Heart left ventricle (tissue), 16 donors: ENCODE results near the gene FOCAD. TPM values are rescaled to one million over a fixed set of nuclear protein-coding genes. Genes with fewer than 3 reads are reported as not detected.
"Not testable (repeated sequence)": the region's sequence is repeated elsewhere in the genome, so short reads cannot be mapped to it uniquely, and the experiment has no call there.

ENCODE experiments used
- ATAC-seq, 4 donors: fragments of 200-7000 bp; cut with Tn5 transposase; one replicate each; pipeline ENCODE4 v1.9.1; 2020 to 2022; ENCODE audit warnings: moderate library complexity in 4 of 4, mild to moderate bottlenecking in 3 of 4, moderate number of reproducible peaks in 1 of 4
- DNase-seq, 5 donors: peaks; one replicate each; pipeline ENCODE4 v3.0.0-alpha.2; 2020
- H3K27ac ChIP-seq, 12 donors: fragments of 200-600 bp; sonication (generic) in 4 of 12; one replicate each; pipeline versions ENCODE4 v1.5.0 to v1.8.0; 2016 to 2022; ENCODE audit warnings: mild to moderate bottlenecking in 2 of 12
- H3K27me3 ChIP-seq, 9 donors: fragments of 200-600 bp; sonication (generic) in 2 of 9; one replicate each; pipeline versions ENCODE4 v1.5.1 to v1.8.0; 2016 to 2022; ENCODE audit warnings: mild to moderate bottlenecking in 3 of 9
- H3K36me3 ChIP-seq, 9 donors: fragments of 200-600 bp; sonication (generic) in 2 of 9; one replicate each; pipeline versions ENCODE4 v1.5.0 to v1.8.0; 2018 to 2022; ENCODE audit warnings: mild to moderate bottlenecking in 2 of 9
- H3K4me1 ChIP-seq, 12 donors: fragments of 200-600 bp; sonication (generic) in 4 of 12; one replicate each; pipeline versions ENCODE4 v1.5.0 to v1.8.0; 2016 to 2022; ENCODE audit warnings: mild to moderate bottlenecking in 3 of 12
- H3K4me3 ChIP-seq, 12 donors: fragments of 200-600 bp; sonication (generic) in 4 of 12; one replicate each; pipeline versions ENCODE4 v1.5.0 to v1.8.0; 2017 to 2022; ENCODE audit warnings: mild to moderate bottlenecking in 9 of 12, moderate library complexity in 4 of 12
- H3K9me3 ChIP-seq, 12 donors: fragments of 200-600 bp; sonication (generic) in 4 of 12; one replicate each; pipeline versions ENCODE4 v1.5.0 to v1.8.0; 2016 to 2022; ENCODE audit warnings: mild to moderate bottlenecking in 1 of 12
- CTCF ChIP-seq, 12 donors: fragments of 200-600 bp; sonication (generic) in 4 of 12; IDR thresholded peaks; one replicate each; pipeline versions ENCODE4 v1.5.0 to v1.8.0; 2018 to 2022; ENCODE audit warnings: antibody characterized with exemption in 12 of 12, mild to moderate bottlenecking in 5 of 12
- POLR2A ChIP-seq, 2 donors: fragments of 450-650 bp; IDR thresholded peaks; one replicate each; pipeline ENCODE4 v1.6.1; 2017; ENCODE audit warnings: antibody characterized with exemption in 2 of 2, mild to moderate bottlenecking in 2 of 2, moderate library complexity in 2 of 2
- WGBS, 4 donors: extraction: QIAGEN DNeasy Blood & Tissue Kit in 2 of 4; methylation state at CpG; one replicate each; pipeline versions ENCODE4 v1.1.5 to v1.1.7; 2013 to 2018; 5-methylcytosine and 5-hydroxymethylcytosine counted together
- intact Hi-C, 10 donors: fragments of 100-400 bp; cut with DNase I; formaldehyde crosslinking; loops; one replicate each; pipeline versions ENCODE4 v1.11.1 to v1.14.2; 2022
- polyA plus RNA-seq, 2 donors: library from polyadenylated mRNA; stranded (reverse); fragments of 200-250 nt; gene quantifications; one replicate each; pipeline ENCODE4 v1.2.3, GENCODE V29; 2013
- total RNA-seq, 9 donors: library from RNA; depleted of rRNA in 2 of 9; stranded (reverse); fragments of >200 nt in 2 of 9; fragmentation: NEBNext Ultra II Directional in 3 of 9; extraction: Animal tissue kit (Norgen Biotek cat#: 25700) in 3 of 9; gene quantifications; one replicate each; pipeline versions ENCODE4 v1.1.0 to v1.2.4, GENCODE V29; 2016 to 2023
- donor health status: ischemic (EF 13 %, LVEDD 7.1; RV severe dilation, severe dysfunction).
- donor health status: healthy with polysubstance abuse.
- donor health status: DM: no; HTN: yes; CAD: no.
- donor health status: DM: no; HTN: no; CAD: no.
- donor health status: ischemic (EF 25% LVEDD 6.9; RV normal size, moderate dysfunction).
- donor health status: ischemic (EF 25% LVEDD 5.7; RV mildly dilated, moderate dysfunction).
- donor health status: healthy.
- donor health status: DM: yes; HTN: yes; CAD: no.
- donor health status: ischemic (EF 35%, LVEDD 5.7; RV mildly dilated, moderate dysfunction).
- donor health status: nonischemic (EF 11% LVEDD 7.7; RV severe dilation, severe dysfunction).
- donor health status: DM: yes; HTN: yes; CAD: no.
- donor health status: PGD.
- donor health status: ischemic (EF 29% LVEDD 5.4; RV normal size, mild dysfunction).
- donor health status: nonischemic (EF 23%, LVEDD 6.1; RV moderate dilation, normal function).

The FOCAD gene
- total and polyA plus RNA-seq, 11 donors = 8.6 to 39.5 (median 28.3) TPM

- WGBS, 4 donors = 96 to 100% (median 98%) methylated on average over 1 of the region's 1 CpG
- intact Hi-C loops = loop anchor here in 2 of 10 donors (10.0 kb wide), 2 partner anchors 92 to 132 kb away; no protein-coding TSS in a partner anchor
- Histone ChIP-seq H3K27ac (no peak overlapping the region), H3K4me1 (no peaks in the 10 kb centered on the region), H3K27me3 (no peaks in the 10 kb centered on the region), H3K9me3 (peaks cover 0 to 10% (median 0%) of the 10 kb centered on the region in 12 donors), H3K36me3 (peaks cover 0 to 18% (median 11%) of the 10 kb centered on the region in 9 donors), H3K4me3 (no peak overlapping the region)
- ATAC-seq (no peak), DNase-seq (no peak)
- TF ChIP-seq CTCF (IDR thresholded peaks at IDR 0.05) (no peak), POLR2A (IDR thresholded peaks at IDR 0.05) (no peak)
These were observed 288.6 kb downstream of the FOCAD start for GRCh38 chr9:20972684-20973083.

GRCh38 chr9:20973246-20973947, 289.3 kb downstream of the FOCAD start:
- 81 to 86% (median 83%) methylated on average over 2 of the region's 2 CpGs for WGBS, 4 donors
- H3K27ac ChIP-seq, H3K4me1 ChIP-seq, H3K4me3 ChIP-seq, DNase-seq, ATAC-seq, H3K27me3 ChIP-seq: not testable (repeated sequence)
- Histone ChIP-seq H3K36me3 (peaks cover 0 to 20% (median 11%) of the 10 kb centered on the region in 9 donors), H3K9me3 (peaks cover 0 to 10% (median 0%) of the 10 kb centered on the region in 12 donors)
- intact Hi-C loops = loop anchor here in 2 of 10 donors (10.0 kb wide), 2 partner anchors 91 to 131 kb away; no protein-coding TSS in a partner anchor

GRCh38 chr9:20974191-20974938, 290.3 kb downstream of the FOCAD start:
- WGBS, 4 donors = 56 to 70% (median 67%) methylated on average over 2 of the region's 2 CpGs
- ATAC-seq, DNase-seq, H3K27me3 ChIP-seq, H3K4me3 ChIP-seq, H3K4me1 ChIP-seq: not testable (repeated sequence)
- Histone ChIP-seq H3K27ac (peak overlapping the region in 1 of 12 donors; percentile 18), H3K36me3 (peaks cover 0 to 28% (median 11%) of the 10 kb centered on the region in 9 donors), H3K9me3 (peaks cover 0 to 10% (median 0%) of the 10 kb centered on the region in 12 donors)
- intact Hi-C loops = loop anchor here in 2 of 10 donors (10.0 kb wide), 2 partner anchors 90 to 130 kb away; no protein-coding TSS in a partner anchor

GRCh38 chr9:20978249-20978648, 294.2 kb downstream of the FOCAD start:
- no peak for TF ChIP-seq POLR2A (IDR thresholded peaks at IDR 0.05)
- TF ChIP-seq CTCF (IDR thresholded peaks at IDR 0.05) = no peak
- Histone ChIP-seq H3K36me3 (peaks cover 0 to 44% (median 14%) of the 10 kb centered on the region in 9 donors), H3K27me3 (no peaks in the 10 kb centered on the region), H3K27ac (no peak overlapping the region), H3K9me3 (peaks cover 0 to under 1% (median 0%) of the 10 kb centered on the region in 12 donors), H3K4me3 (no peak overlapping the region), H3K4me1 (peaks cover 0 to 19% (median 4%) of the 10 kb centered on the region in 12 donors)
- DNase-seq (no peak), ATAC-seq (no peak)
- intact Hi-C loops = loop anchor here in 2 of 10 donors (10.0 kb wide), 2 partner anchors 87 to 127 kb away; no protein-coding TSS in a partner anchor
- WGBS, 4 donors = 89 to 96% (median 91%) methylated on average over 2 of the region's 2 CpGs
